T-helper 22 cell (primary cell): ENCODE measurements around the gene CCDC54.
"Not testable (repeated sequence)": the region's sequence is repeated elsewhere in the genome, so short reads cannot be mapped to it uniquely, and the experiment has no call there.

Experiments used
- DNase-seq: peaks from one replicate; pipeline ENCODE4 v3.0.0-alpha.2; 2020; ENCODE audit warnings: low read depth

Gene CCDC54

GRCh38 chr3:107377151-107377550 lies at the start of gene CCDC54:
Gene CCDC54, plus strand, starts transcription at chr3:107377439. Its CDS starts 149 bp downstream, at chr3:107377588.
- no peak for DNase-seq

GRCh38 chr3:107328069-107328468 lies 49.2 kb upstream of the CCDC54 start:
- no peak for DNase-seq

DNA sequence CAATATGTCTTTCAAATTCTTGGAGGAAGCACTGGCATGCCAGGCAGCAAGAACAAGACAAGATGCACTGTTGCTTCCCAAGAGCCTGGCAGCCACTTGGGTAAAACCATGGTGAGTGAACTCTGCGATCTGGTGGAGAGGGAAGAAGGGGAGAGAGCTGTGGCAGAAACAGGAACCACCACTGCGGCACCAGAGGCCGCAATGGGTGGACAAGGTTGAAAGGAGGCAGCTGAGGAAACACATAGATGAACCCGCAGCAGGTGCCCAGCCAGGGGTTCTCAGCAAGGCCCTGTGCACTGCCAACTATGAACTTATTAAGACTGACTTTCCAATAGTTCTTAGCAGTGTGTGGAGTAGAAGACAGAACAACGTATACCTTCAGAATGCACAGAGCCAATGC lies 48.2 kb upstream of the CCDC54 start:
- DNase-seq, result no peak

- DNase-seq, result not testable (repeated sequence)
Observed at GRCh38 chr3:107339690-107340089, 37.5 kb upstream of the CCDC54 start.

- DNase-seq, result no peak
Observed at GRCh38 chr3:107344722-107345121, 32.5 kb upstream of the CCDC54 start.

DNA sequence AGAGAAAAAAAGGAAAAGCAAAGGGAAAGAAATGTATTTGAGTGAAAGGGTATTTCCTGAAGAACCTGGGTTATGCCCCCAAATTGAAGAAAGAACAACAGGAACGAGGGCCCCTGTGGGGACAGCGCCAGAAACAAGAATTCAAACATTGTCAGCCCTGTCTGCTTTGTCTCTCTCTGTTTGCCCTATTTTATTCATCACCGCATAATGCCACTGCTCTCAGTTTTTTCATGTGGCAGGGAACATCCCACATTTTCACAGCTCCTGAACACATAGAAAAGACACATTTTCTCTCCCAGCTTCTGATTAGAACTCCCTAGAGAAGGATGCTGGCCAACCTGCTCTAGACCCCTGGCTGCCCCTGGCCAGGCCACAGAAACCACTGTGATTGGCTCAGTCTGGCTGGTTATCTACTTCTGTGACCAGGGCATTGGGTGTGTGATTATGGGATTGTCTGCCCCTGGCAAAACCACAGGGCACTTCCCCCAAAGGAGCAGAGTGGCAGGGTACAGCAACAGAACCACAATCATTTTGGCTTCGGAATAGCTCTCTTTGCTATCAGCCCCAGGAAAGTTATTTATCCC lies 31.3 kb upstream of the CCDC54 start:
- DNase-seq, result no peak

DNA sequence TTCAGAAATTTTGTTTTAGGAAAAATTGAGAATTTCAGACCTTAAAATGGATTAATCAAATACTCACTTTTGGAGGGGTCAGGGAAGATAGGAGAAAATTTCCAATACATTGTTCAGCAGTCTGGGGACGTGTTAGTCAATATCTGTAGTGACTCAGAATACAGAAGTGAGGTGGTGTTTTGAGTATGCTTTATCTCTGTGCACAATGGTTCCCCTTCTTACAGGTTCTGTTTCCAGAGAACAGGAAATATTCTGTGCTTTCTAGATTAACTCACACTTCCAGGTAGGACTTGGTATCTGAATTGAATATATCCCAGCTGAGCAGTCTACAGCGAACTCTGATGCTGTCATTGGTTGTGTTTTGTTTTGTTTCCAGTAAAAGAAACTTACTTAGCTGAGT lies 30.7 kb upstream of the CCDC54 start:
- DNase-seq, result no peak

DNA sequence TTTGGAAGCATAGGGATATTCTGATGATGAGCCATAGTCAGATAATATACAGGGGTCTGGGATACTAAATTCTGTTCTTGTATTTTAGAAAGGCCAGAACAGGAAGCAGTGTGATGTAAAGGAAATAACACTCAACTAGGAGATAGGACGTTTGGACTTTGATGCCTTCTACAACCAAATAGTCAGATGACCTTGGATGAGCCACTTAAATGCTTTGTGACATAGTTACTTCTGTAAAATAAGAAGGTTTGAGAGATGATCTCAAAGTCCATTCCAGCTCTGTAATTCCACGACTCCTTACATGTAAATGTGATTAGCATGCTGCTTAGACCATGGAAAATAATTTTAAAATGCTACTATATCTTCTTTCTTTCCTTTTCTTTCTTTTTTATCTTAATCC lies 29.5 kb upstream of the CCDC54 start:
- DNase-seq, result no peak

DNA sequence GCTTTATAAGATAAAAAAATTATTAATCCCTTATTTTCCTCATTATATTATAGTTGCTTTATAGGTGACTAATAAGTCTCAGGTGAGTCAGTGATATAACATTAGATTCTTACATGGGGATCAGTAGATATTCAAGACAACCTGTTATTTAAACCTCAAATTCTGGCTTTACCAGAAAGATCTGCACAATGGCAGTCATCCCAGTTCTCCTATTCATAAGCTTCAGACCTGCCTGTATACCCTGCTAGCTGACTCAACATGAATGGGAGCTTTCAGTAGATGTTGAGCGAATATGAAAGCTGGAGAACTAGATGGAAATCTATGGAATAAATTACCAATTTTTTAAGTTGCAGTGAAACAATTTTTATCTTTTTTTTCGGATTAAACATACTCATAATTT lies 20.5 kb upstream of the CCDC54 start:
- DNase-seq, result no peak

- DNase-seq, result no peak
Observed at GRCh38 chr3:107361633-107362032, 15.6 kb upstream of the CCDC54 start.

DNA sequence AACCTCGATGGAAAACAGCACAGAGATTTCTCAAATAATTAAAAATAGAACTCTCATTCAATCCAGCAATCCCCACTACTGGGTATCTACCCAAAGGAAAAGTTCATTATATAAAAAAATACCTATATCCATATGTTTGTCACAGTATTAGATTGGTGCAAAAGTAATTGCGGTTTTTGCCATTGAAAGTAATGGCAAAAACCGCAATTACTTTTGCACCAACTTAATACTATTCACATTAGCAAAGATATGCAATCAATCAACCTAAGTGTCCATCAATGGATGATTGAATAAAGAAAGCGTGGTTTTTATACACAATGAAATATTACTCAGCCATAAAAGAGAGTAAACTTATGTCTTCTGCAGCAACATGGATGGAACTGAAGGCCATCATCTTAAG lies 12.2 kb upstream of the CCDC54 start:
- no peak for DNase-seq

GRCh38 chr3:107366766-107367165 lies 10.5 kb upstream of the CCDC54 start:
- no peak for DNase-seq

GRCh38 chr3:107367353-107367752 lies 9.9 kb upstream of the CCDC54 start:
- DNase-seq, result no peak

- no peak for DNase-seq
Observed at GRCh38 chr3:107368654-107369398, 8.4 kb upstream of the CCDC54 start.

GRCh38 chr3:107369791-107370190 lies 7.4 kb upstream of the CCDC54 start:
- DNase-seq, result no peak

GRCh38 chr3:107370907-107371306 lies 6.3 kb upstream of the CCDC54 start:
- DNase-seq, result no peak

DNA sequence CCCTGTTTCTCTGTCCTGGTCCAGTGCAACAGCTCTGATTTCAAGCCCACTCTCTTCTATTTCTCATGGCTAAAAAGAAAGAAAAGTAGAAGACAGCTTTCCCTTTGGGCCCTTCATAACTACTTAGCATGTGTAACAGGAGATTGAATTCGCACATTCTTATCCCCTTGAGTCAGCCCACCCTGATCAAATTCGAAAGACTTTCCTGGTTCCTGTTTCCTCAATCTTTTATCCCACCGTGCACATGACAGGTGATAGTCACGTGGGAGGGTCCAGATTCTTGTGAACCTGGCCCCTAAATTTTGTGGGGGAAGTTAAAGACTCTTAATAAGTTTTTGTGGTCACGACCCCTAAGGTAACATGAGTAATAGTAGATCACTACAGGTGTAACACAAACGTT lies 4.7 kb upstream of the CCDC54 start:
- no peak for DNase-seq

DNA sequence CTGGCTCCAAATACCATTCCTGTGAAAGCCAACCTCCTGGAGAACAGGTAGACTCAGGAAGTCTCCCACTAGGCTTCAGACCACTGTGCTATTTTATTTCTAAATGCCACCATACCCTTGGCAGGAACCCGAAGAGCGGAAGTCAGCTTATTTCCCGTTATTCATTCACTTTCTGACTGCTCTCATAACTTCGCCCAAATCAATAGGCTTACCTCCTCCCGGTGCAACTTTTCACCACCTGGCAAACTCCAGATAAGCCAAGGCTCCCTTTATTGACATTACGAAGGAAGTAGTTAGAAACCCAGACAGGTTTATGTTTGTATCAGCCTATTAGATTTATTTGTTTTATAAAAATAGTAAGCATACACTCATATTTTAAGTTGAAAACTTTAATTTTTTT lies 3.3 kb upstream of the CCDC54 start:
- no peak for DNase-seq

GRCh38 chr3:107375682-107376081 lies 1.6 kb upstream of the CCDC54 start:
- no peak for DNase-seq

DNA sequence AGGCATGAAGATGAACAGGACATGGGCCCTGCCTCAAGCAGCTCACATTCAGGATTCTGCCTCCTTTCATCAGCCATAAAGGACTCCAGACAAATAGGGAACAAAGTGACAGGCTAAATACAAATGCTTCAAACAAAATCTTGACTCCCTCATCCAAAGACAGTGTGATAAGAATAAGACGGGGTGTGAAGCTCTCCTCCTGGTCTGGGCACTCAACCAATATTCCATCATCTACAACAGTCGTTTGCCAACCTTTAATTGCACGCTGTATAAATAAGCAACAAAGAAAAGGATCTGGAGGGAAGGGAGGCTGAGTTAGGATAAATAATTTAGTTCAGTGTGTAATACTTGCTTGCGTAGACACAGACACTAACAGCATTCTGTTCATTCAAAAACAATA lies 5.4 kb downstream of the CCDC54 start:
- DNase-seq, result no peak

- no peak for DNase-seq
Observed at GRCh38 chr3:107384428-107384827, 7.2 kb downstream of the CCDC54 start.

DNA sequence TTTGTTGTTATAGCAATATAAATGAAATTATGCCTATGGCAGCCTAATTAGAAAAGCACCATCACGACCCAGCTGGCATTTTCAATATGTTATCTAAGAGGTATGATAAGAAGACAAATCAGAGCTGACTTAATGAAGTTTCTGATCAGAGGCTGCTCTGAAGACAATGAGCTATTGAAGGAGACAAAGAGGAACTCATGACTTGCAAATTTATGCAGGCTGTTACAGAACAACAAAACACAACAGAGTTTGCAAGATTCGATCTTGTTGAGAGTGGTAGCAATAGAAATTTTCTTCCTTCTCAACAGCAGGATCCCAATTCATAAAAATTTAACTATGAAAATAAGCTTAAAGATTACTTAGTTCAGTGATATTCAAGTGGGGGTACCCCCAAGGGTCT lies 7.7 kb downstream of the CCDC54 start:
- no peak for DNase-seq

- DNase-seq, result no peak
Observed at GRCh38 chr3:107387555-107387954, 10.3 kb downstream of the CCDC54 start.

DNA sequence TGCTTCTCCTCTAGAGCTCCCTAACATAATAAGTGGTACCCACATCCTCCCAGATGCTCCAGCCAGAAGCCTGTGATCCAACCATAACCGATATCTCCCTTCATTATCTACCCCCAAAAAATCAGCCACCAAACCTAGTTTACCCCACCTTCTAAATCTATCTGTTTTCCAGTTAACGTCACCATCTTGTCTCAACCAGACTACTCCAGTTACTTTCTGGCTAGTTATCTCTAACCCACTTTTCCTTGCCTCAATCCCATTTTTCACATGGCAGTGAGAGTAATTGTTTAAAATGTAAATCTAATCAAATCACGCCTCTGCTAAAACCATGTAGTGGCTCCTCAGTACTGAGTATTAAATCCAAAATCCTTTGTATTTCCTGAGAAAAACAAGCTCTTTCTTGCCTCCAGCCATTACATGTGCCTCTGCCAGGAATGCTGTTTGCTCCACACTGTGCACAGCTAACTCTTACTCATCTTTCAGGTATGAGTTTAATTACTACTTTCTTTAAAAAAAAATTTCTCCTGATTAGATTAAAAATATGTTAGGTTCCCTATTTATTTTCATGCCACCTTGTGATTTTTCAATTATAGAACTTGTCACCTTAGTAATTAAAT lies 15.4 kb downstream of the CCDC54 start:
- DNase-seq, result no peak
